Choroid plexus epithelial cell (primary cell): Measurements from ENCODE around the gene PLEKHM2.

Experiments used
- DNase-seq: peaks from one replicate; pipeline ENCODE4 v3.0.0-alpha.2; 2010; ENCODE audit warnings: low read depth
- H3K4me3 ChIP-seq: 2 replicates; pipeline ENCODE4 v1.5.1; 2011; ENCODE audit warnings: low read depth, mild to moderate bottlenecking, control low read depth, low read length, moderate library complexity
- CTCF ChIP-seq: conservative IDR thresholded peaks from 2 replicates; pipeline ENCODE4 v1.5.1; 2011; ENCODE audit warnings: low read depth, mild to moderate bottlenecking, control low read depth, inconsistent platforms, low read length, moderate library complexity

The PLEKHM2 gene

GRCh38 chr1:15777909-15778707 lies 94.0 kb downstream of the PLEKHM2 start:
- DNase-seq = no peak
- TF ChIP-seq CTCF = no peak

More at GRCh38 chr1:15777909-15778707, 94.0 kb downstream of the PLEKHM2 start:
- H3K4me3 ChIP-seq = no peak overlapping the region
